Measurements from ENCODE around the gene TWF1. TPM values are rescaled to one million over a fixed set of nuclear protein-coding genes. Genes with fewer than 3 reads are reported as not detected.

The TWF1 gene
- total and polyA plus RNA-seq, 2 of the 4 experiments (the other 2 are of a cell fraction) = 67.0 to 141 TPM

DNA sequence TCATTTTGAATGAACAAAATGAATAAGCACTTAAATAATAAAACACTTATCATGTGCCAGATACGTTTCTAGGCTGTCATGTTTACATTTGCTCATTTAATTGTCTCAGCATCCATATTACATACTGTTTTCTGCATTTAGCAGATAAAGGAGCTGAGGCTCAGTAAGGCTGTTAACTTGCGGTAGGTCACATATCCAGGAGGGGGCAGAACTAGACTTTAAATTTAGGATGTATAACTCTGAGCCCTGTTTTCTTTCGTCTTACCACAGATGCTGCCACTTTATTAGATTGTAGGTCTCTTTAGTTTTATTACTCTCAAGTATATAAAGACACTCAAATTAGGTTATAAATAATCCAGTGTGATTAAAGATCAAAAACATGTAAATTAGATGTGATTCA, 29.6 kb downstream of the TWF1 start:
- Histone ChIP-seq H3K4me1 (ENCODE audit: control insufficient read depth, insufficient read depth, low read length) (no peaks in the 10 kb centered on the region), H4K20me1 (ENCODE audit: insufficient read depth, low read length) (no peaks in the 10 kb centered on the region), H3K27me3 (ENCODE audit: control insufficient read depth, insufficient read depth, low read length) (no peaks in the 10 kb centered on the region), H3K36me3 (ENCODE audit: control insufficient read depth, insufficient read depth, low read length) (peaks cover 5% of the 10 kb centered on the region), H3K4me2 (ENCODE audit: low read depth, low read length) (no peak overlapping the region), H3K9me1 (ENCODE audit: insufficient read depth, low read length) (no peaks in the 10 kb centered on the region), H4K91ac (ENCODE audit: insufficient read depth, low read depth, low read length) (no peak overlapping the region), H3K27ac (ENCODE audit: insufficient read depth, low read length) (no peak overlapping the region), H3K79me1 (ENCODE audit: low read depth in 1 of 2, low read length in 2 of 2) (no peaks in the 10 kb centered on the region), H3K23ac (ENCODE audit: low read depth, low read length) (no peak overlapping the region), H3K14ac (replicated peaks; ENCODE audit: low read depth, low read length) (no peak overlapping the region), H3K4me3 (ENCODE audit: insufficient read depth, low read depth, low read length) (no peak overlapping the region), H3K4ac (ENCODE audit: low read depth, low read length) (no peak overlapping the region), H4K5ac (ENCODE audit: low read depth, low read length) (no peak overlapping the region), H2AK9ac (replicated peaks; ENCODE audit: low read depth, low read length, poor library complexity) (no peak overlapping the region), H4K8ac (ENCODE audit: low read depth in 2 of 2, low read length in 2 of 2) (no peak overlapping the region), H2BK120ac (ENCODE audit: low read depth, low read length) (no peak overlapping the region), H2BK5ac (ENCODE audit: low read depth, low read length, poor library complexity, severe bottlenecking) (no peak overlapping the region), H2BK15ac (ENCODE audit: low read depth, low read length) (no peak overlapping the region), H3K18ac (ENCODE audit: low read depth, low read length) (no peak overlapping the region), H2BK20ac (ENCODE audit: low read depth, low read length) (no peak overlapping the region), H3K56ac (ENCODE audit: extremely low read depth, insufficient read depth, low read length) (no peak overlapping the region), H3K9ac (ENCODE audit: low read depth, low read length) (no peak overlapping the region), H2AK5ac (ENCODE audit: low read depth, low read length) (no peak overlapping the region), H2AFZ (replicated peaks; ENCODE audit: low read length, poor library complexity) (no peak overlapping the region), H3K9me3 (ENCODE audit: control insufficient read depth, insufficient read depth, low read length) (no peaks in the 10 kb centered on the region)
- peak; percentile 51 for TF ChIP-seq RAD21 (IDR thresholded peaks at IDR 0.05; ENCODE audit: low read length)
- TF ChIP-seq MAZ (IDR thresholded peaks at IDR 0.05; ENCODE audit: borderline replicate concordance, low read depth, low read length) = no peak
- TF ChIP-seq RFX5 (IDR thresholded peaks at IDR 0.05; ENCODE audit: low read depth, low read length) = no peak
- TF ChIP-seq NFE2L2 (IDR thresholded peaks at IDR 0.05; ENCODE audit: low read depth, low read length) = no peak
- TF ChIP-seq BHLHE40 (IDR thresholded peaks at IDR 0.05; ENCODE audit: low read depth, low read length) = no peak
- TF ChIP-seq POLR2A (IDR thresholded peaks at IDR 0.05; ENCODE audit: low read depth, low read length) = no peak
- no peak for TF ChIP-seq RCOR1 (IDR thresholded peaks at IDR 0.05; ENCODE audit: insufficient replicate concordance, low read length)
- no peak for TF ChIP-seq FOS (IDR thresholded peaks at IDR 0.05; ENCODE audit: low read depth, low read length)
- TF ChIP-seq, protein P1, sequence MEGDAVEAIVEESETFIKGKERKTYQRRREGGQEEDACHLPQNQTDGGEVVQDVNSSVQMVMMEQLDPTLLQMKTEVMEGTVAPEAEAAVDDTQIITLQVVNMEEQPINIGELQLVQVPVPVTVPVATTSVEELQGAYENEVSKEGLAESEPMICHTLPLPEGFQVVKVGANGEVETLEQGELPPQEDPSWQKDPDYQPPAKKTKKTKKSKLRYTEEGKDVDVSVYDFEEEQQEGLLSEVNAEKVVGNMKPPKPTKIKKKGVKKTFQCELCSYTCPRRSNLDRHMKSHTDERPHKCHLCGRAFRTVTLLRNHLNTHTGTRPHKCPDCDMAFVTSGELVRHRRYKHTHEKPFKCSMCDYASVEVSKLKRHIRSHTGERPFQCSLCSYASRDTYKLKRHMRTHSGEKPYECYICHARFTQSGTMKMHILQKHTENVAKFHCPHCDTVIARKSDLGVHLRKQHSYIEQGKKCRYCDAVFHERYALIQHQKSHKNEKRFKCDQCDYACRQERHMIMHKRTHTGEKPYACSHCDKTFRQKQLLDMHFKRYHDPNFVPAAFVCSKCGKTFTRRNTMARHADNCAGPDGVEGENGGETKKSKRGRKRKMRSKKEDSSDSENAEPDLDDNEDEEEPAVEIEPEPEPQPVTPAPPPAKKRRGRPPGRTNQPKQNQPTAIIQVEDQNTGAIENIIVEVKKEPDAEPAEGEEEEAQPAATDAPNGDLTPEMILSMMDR (conservative IDR thresholded peaks at IDR 0.05; ENCODE audit: low read depth, low read length) = peak; percentile 46
- TF ChIP-seq SMC3 (IDR thresholded peaks at IDR 0.05; ENCODE audit: low read depth, low read length) = peak; percentile 54
- no peak for TF ChIP-seq CEBPB (IDR thresholded peaks at IDR 0.05; ENCODE audit: low read depth, low read length)
- intact Hi-C loops (cut with micrococcal nuclease) (loop anchor here (1.0 kb wide), 1 partner anchor 106 kb away; no protein-coding TSS in a partner anchor), in situ Hi-C loops (cut with MboI; ENCODE audit: low sequenced_read_pairs) (loop anchor here (10.0 kb wide), 1 partner anchor 108 kb away; no protein-coding TSS in a partner anchor), dilution Hi-C loops (cut with HindIII; ENCODE audit: low sequenced_read_pairs, unreplicated experiment) (no loop called here)
- ChIA-PET CTCF (interaction anchor here (1.6 kb wide), 1 partner anchor 106 kb away, joined by 7 read pairs; no protein-coding TSS in a partner anchor), POLR2A (ENCODE audit: unreplicated experiment) (no interaction called here)
- no TSS peak for BruUV-seq (replicated peaks)
- peak; percentile 79 for ATAC-seq (ENCODE audit: low read depth)
- DNase-seq = peak; percentile 45
- WGBS, 2 experiments (ENCODE audit: extremely low coverage in 2 of 2, insufficient read length in 1 of 2) = no CpG with 5 or more reads among the region's 3 CpGs
